HL-60 (cell line): Measurements from ENCODE around the gene TMEM233.

ENCODE experiments used
- DNase-seq, 2 experiments: peaks; one replicate each; pipeline ENCODE4 v3.0.0-alpha.2; 2010 to 2020; ENCODE audit warnings: low read depth in 1 of 2, low spot score in 1 of 2
- H3K27ac ChIP-seq: fragments of 250-450 bp; sonication (Bioruptor Pico); replicated peaks from 2 replicates; pipeline ENCODE4 v1.5.1; 2020; ENCODE audit warnings: mild to moderate bottlenecking, moderate library complexity
- H3K27me3 ChIP-seq: fragments of 250-450 bp; sonication (Bioruptor Pico); 2 replicates; pipeline ENCODE4 v1.5.1; 2021; ENCODE audit warnings: mild to moderate bottlenecking, moderate library complexity; ENCODE audit not compliant: insufficient read depth, poor library complexity, severe bottlenecking
- H3K4me3 ChIP-seq: replicated peaks from 2 replicates; pipeline ENCODE4 v1.5.1; 2011; ENCODE audit warnings: mild to moderate bottlenecking, control low read depth, low read length; ENCODE audit not compliant: insufficient read depth
- GABPA ChIP-seq: IDR thresholded peaks from 2 replicates; pipeline ENCODE4 v1.6.1; 2012; ENCODE audit warnings: low read depth
- POLR2AphosphoS5 ChIP-seq: IDR thresholded peaks from 2 replicates; pipeline ENCODE4 v1.6.1; 2012; ENCODE audit warnings: low read depth
- SPI1 ChIP-seq: IDR thresholded peaks from 2 replicates; pipeline ENCODE4 v1.6.1; 2012; ENCODE audit warnings: low read depth, mild to moderate bottlenecking, borderline replicate concordance
- TF ChIP-seq, protein P1 (sequence below): IDR thresholded peaks from one replicate; pipeline ENCODE4 v1.5.1; 2011; ENCODE audit warnings: low read length, control low read depth, inconsistent platforms; ENCODE audit not compliant: insufficient read depth
- TF ChIP-seq, protein P2 (sequence below): IDR thresholded peaks from 2 replicates; pipeline ENCODE4 v1.6.1; 2012; ENCODE audit warnings: low read depth; ENCODE audit not compliant: insufficient replicate concordance

The TMEM233 gene

DNA sequence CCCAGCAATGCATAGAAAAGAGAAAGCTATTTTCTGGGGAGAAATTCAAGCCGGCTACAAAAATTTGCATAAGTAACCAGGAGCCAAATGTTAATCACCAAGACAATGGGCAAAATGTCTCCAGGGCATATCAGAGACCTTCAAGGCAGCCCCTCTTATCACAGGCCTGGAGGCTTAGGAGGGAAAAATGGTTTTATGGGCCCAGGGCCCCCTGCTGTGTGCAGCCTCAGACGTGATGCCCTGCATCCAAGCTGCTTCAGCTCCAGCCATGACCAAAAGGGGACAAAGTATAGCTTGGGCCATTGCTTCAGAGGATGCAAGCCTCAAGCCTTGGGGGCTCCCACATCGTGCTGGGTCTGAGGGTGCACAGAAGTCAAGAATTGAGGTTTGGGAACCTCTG lies 15.8 kb downstream of the TMEM233 start:
- no peaks in the 10 kb centered on the region for H3K27me3 ChIP-seq
- no peak overlapping the region for H3K4me3 ChIP-seq
- no peak overlapping the region for H3K27ac ChIP-seq
- TF ChIP-seq, protein P1, sequence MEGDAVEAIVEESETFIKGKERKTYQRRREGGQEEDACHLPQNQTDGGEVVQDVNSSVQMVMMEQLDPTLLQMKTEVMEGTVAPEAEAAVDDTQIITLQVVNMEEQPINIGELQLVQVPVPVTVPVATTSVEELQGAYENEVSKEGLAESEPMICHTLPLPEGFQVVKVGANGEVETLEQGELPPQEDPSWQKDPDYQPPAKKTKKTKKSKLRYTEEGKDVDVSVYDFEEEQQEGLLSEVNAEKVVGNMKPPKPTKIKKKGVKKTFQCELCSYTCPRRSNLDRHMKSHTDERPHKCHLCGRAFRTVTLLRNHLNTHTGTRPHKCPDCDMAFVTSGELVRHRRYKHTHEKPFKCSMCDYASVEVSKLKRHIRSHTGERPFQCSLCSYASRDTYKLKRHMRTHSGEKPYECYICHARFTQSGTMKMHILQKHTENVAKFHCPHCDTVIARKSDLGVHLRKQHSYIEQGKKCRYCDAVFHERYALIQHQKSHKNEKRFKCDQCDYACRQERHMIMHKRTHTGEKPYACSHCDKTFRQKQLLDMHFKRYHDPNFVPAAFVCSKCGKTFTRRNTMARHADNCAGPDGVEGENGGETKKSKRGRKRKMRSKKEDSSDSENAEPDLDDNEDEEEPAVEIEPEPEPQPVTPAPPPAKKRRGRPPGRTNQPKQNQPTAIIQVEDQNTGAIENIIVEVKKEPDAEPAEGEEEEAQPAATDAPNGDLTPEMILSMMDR = no peak
- no peak for TF ChIP-seq SPI1
- TF ChIP-seq POLR2AphosphoS5 = no peak
- no peak for TF ChIP-seq GABPA
- TF ChIP-seq, protein P2, sequence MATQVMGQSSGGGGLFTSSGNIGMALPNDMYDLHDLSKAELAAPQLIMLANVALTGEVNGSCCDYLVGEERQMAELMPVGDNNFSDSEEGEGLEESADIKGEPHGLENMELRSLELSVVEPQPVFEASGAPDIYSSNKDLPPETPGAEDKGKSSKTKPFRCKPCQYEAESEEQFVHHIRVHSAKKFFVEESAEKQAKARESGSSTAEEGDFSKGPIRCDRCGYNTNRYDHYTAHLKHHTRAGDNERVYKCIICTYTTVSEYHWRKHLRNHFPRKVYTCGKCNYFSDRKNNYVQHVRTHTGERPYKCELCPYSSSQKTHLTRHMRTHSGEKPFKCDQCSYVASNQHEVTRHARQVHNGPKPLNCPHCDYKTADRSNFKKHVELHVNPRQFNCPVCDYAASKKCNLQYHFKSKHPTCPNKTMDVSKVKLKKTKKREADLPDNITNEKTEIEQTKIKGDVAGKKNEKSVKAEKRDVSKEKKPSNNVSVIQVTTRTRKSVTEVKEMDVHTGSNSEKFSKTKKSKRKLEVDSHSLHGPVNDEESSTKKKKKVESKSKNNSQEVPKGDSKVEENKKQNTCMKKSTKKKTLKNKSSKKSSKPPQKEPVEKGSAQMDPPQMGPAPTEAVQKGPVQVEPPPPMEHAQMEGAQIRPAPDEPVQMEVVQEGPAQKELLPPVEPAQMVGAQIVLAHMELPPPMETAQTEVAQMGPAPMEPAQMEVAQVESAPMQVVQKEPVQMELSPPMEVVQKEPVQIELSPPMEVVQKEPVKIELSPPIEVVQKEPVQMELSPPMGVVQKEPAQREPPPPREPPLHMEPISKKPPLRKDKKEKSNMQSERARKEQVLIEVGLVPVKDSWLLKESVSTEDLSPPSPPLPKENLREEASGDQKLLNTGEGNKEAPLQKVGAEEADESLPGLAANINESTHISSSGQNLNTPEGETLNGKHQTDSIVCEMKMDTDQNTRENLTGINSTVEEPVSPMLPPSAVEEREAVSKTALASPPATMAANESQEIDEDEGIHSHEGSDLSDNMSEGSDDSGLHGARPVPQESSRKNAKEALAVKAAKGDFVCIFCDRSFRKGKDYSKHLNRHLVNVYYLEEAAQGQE = no peak
- no peak for DNase-seq

DNA sequence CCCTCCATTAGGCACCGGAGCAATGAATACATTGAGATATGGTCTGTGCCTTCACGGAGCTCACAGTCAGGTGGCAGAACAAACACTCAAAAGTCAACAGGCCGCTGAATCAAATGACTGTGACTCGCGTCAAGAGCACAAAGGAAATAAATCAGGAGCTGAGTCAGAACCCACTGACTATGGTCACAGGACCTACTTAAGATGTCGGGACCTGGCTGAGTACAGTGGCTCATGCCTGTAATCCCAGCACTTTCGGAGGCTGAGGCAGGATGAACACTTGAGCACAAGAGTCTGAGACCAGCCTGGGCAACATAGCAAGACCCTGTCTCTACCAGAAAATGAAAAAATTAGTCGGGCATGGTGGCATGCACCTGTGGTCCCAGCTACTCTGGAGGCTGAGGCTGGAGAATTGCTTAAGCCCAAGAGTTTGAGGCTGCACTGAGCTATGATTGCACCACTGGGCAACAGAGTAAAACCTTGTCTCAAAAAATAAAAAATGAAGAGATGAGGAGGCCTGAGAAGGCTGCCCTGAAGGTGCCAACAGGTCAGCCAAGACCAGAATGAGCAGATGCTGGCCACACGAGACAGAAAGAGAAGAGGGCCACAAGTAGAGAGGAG lies 19.9 kb downstream of the TMEM233 start:
- no peak for DNase-seq
- H3K27me3 ChIP-seq = no peaks in the 10 kb centered on the region
- TF ChIP-seq POLR2AphosphoS5 (no peak), GABPA (no peak), SPI1 (no peak)
- TF ChIP-seq, protein P1 = no peak
- TF ChIP-seq, protein P2 = no peak
- H3K4me3 ChIP-seq = no peak overlapping the region
- H3K27ac ChIP-seq = no peak overlapping the region

DNA sequence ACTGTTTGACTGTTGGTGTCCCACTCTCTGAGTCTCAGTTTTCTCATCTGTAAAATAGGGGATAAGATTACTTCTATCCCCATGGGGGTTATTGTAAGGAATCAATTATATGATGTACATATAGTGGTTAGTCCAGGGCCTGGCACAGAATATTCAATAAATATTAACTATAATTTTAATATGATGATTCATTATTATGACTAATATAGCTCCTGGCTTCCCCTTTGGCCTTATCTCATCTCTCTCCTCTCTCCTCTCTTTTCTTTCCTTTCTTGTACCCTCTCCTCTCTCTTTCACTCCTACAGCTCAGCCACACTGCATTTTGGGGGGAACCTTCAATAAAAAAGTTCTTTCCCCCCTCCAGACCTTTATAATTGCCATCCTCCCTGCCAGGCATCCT lies 21.1 kb downstream of the TMEM233 start:
- TF ChIP-seq SPI1 (no peak), POLR2AphosphoS5 (no peak), GABPA (no peak)
- TF ChIP-seq, protein P2 = no peak
- TF ChIP-seq, protein P1 = no peak
- no peak for DNase-seq
- Histone ChIP-seq H3K4me3 (no peak overlapping the region), H3K27me3 (no peaks in the 10 kb centered on the region), H3K27ac (no peak overlapping the region)
